ENCODE measurements around the gene PELI3. TPM values are rescaled to one million over a fixed set of nuclear protein-coding genes. Genes with fewer than 3 reads are reported as not detected.

The PELI3 gene
- total and polyA plus RNA-seq, 2 of the 8 experiments (the other 6 are each of a cell fraction or from before 2014, with no cell fraction given), result 5.2 to 7.6 TPM

GRCh38 chr11:66418986-66419308 is 47.8 kb upstream of the PELI3 start:
- H3K14ac ChIP-seq (ENCODE audit: insufficient read length), result no peak overlapping the region
- H3K79me1 ChIP-seq (ENCODE audit: low read depth, low read length), result no peaks in the 10 kb centered on the region
- H4K20me1 ChIP-seq (replicated peaks in 1 of 2; ENCODE audit: control insufficient read depth in 1 of 2, insufficient read depth in 2 of 2, low read length in 2 of 2), result peaks cover 16 to 24% of the 10 kb centered on the region in 2 experiments
- no peak overlapping the region for H3K4ac ChIP-seq (replicated peaks; ENCODE audit: insufficient read length, low read depth, low read length)
- no peak overlapping the region for H3K27ac ChIP-seq (ENCODE audit: low read depth, low read length)
- TF ChIP-seq CHD1 (IDR thresholded peaks at IDR 0.05; ENCODE audit: low read depth, low read length), result no peak
- TF ChIP-seq FOSL1 (IDR thresholded peaks at IDR 0.05; ENCODE audit: insufficient read depth, low read depth, low read length), result no peak
- TF ChIP-seq POLR2AphosphoS5 (IDR thresholded peaks at IDR 0.05; ENCODE audit: low read depth, low read length), result no peak
- TF ChIP-seq BRCA1 (IDR thresholded peaks at IDR 0.05; ENCODE audit: low read depth, low read length), result no peak
- TF ChIP-seq SP4 (IDR thresholded peaks at IDR 0.05; ENCODE audit: low read length), result no peak
- TF ChIP-seq KDM4A (IDR thresholded peaks at IDR 0.05; ENCODE audit: low read depth, low read length, severe bottlenecking), result no peak
- TF ChIP-seq GABPA (IDR thresholded peaks at IDR 0.05; ENCODE audit: borderline replicate concordance, insufficient read depth, low read length), result no peak
- TF ChIP-seq RAD21 (IDR thresholded peaks at IDR 0.05 in 1 of 2, conservative IDR thresholded peaks at IDR 0.05 in 1 of 2; ENCODE audit: low read depth in 2 of 2, low read length in 2 of 2), result no peak
- TF ChIP-seq HDAC2 (IDR thresholded peaks at IDR 0.05; ENCODE audit: borderline replicate concordance in 1 of 2, low read depth in 2 of 2, low read length in 2 of 2), result no peak
- H3K79me2 ChIP-seq (ENCODE audit: control insufficient read depth in 1 of 2, insufficient read depth in 2 of 2, low read length in 2 of 2), result no peaks in the 10 kb centered on the region
- H3K36me3 ChIP-seq (ENCODE audit: control insufficient read depth in 2 of 4, insufficient read depth in 4 of 4, low read length in 3 of 4), result no peaks in the 10 kb centered on the region
- no peak overlapping the region for H2BK12ac ChIP-seq (ENCODE audit: low read depth, low read length)
- no peak overlapping the region for H2BK5ac ChIP-seq (ENCODE audit: low read depth, low read length)
- H2AK5ac ChIP-seq (ENCODE audit: low read depth, low read length), result no peak overlapping the region
- no peak overlapping the region for H4K5ac ChIP-seq (ENCODE audit: insufficient read length, low read depth, low read length)
- H2BK120ac ChIP-seq (replicated peaks; ENCODE audit: low read depth, low read length), result no peak overlapping the region
- FAIRE-seq (no peak), DNase-seq (ENCODE audit: low read depth in 1 of 2, low spot score in 2 of 2) (no peak)
- H3K4me2 ChIP-seq (ENCODE audit: insufficient read depth in 1 of 2, low read depth in 2 of 2, low read length in 2 of 2), result peak overlapping the region in 1 of 2 experiments; percentile 88; a peak in 1 of 4 replicates
- no peak overlapping the region for H2BK15ac ChIP-seq (ENCODE audit: low read length)
- H3K4me1 ChIP-seq (replicated peaks in 1 of 4; ENCODE audit: control insufficient read depth in 3 of 4, insufficient read depth in 4 of 4, low read length in 3 of 4), result peaks cover 13 to 33% (median 16%) of the 10 kb centered on the region in 4 experiments
- no peak overlapping the region for H3K4me3 ChIP-seq (ENCODE audit: extremely low read depth in 1 of 4, insufficient read depth in 2 of 4, low read depth in 3 of 4, low read length in 4 of 4)
- peaks cover 13% of the 10 kb centered on the region for H3K23me2 ChIP-seq (ENCODE audit: low read depth, low read length)
- no peak overlapping the region for H3K23ac ChIP-seq (ENCODE audit: insufficient read length)
- no peaks in the 10 kb centered on the region for H3K9me3 ChIP-seq (ENCODE audit: insufficient read depth in 2 of 2, low read depth in 1 of 2, low read length in 1 of 2)
- no peak overlapping the region for H4K91ac ChIP-seq (replicated peaks; ENCODE audit: insufficient read length, low read length)
- no peak overlapping the region for H2AFZ ChIP-seq (ENCODE audit: low read length)
- no peak overlapping the region for H3K56ac ChIP-seq (replicated peaks; ENCODE audit: insufficient read length, low read depth, low read length)
- no peak overlapping the region for H4K8ac ChIP-seq (ENCODE audit: extremely low read depth, insufficient read depth, low read length)
- peaks cover 13 to 28% (median 26%) of the 10 kb centered on the region in 4 experiments for H3K27me3 ChIP-seq (replicated peaks in 1 of 4; ENCODE audit: control insufficient read depth in 3 of 4, extremely low read depth in 1 of 4, insufficient read depth in 3 of 4, low read length in 3 of 4)
- ChIA-PET CTCF (ENCODE audit: partially characterized antibody) (interaction anchor here (0.6 to 13.2 kb wide), 12 partner anchors 9 to 295 kb away, joined by 3 to 259 read pairs (median 12); partner anchors contain the start of genes DPP3 and MRPL11), POLR2A (ENCODE audit: partially characterized antibody) (interaction anchor here (0.8 to 7.3 kb wide), 5 partner anchors 8 to 75 kb away, joined by 3 to 78 read pairs (median 7); partner anchors contain the start of genes BRMS1, MRPL11 and SLC29A2)
- no peak overlapping the region for H3K9ac ChIP-seq (replicated peaks in 1 of 4; ENCODE audit: extremely low read depth in 1 of 4, low read depth in 3 of 4, low read length in 3 of 4)
- H2BK20ac ChIP-seq (ENCODE audit: low read length), result no peak overlapping the region
- WGBS, 2 experiments (ENCODE audit: extremely low coverage in 1 of 2, insufficient coverage in 1 of 2, insufficient read length in 1 of 2, insufficient replicate concordance in 2 of 2, low coverage in 1 of 2, low lambda C conversion rate in 2 of 2, missing lambda C conversion rate in 1 of 2), result 57% methylated on average over 3 of the region's 3 CpGs; no CpG with 5 or more reads in 1 of the 2 experiments
- H3K18ac ChIP-seq (ENCODE audit: extremely low read depth, low read length), result no peak overlapping the region
